ENCODE data around the gene CEP295NL.
"Not testable (repeated sequence)": the region's sequence is repeated elsewhere in the genome, so short reads cannot be mapped to it uniquely, and the experiment has no call there.

CEP295NL gene

GRCh38 chr17:78917451-78918275 lies 14.7 kb upstream of the CEP295NL start:
- TF ChIP-seq, protein P1, sequence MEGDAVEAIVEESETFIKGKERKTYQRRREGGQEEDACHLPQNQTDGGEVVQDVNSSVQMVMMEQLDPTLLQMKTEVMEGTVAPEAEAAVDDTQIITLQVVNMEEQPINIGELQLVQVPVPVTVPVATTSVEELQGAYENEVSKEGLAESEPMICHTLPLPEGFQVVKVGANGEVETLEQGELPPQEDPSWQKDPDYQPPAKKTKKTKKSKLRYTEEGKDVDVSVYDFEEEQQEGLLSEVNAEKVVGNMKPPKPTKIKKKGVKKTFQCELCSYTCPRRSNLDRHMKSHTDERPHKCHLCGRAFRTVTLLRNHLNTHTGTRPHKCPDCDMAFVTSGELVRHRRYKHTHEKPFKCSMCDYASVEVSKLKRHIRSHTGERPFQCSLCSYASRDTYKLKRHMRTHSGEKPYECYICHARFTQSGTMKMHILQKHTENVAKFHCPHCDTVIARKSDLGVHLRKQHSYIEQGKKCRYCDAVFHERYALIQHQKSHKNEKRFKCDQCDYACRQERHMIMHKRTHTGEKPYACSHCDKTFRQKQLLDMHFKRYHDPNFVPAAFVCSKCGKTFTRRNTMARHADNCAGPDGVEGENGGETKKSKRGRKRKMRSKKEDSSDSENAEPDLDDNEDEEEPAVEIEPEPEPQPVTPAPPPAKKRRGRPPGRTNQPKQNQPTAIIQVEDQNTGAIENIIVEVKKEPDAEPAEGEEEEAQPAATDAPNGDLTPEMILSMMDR (IDR thresholded peaks at IDR 0.05; ENCODE audit: borderline replicate concordance, control extremely low read depth, extremely low read depth, insufficient read depth, missing control alignments) = no peak
- in situ Hi-C loops (cut with MboI; ENCODE audit: low sequenced_read_pairs, unreplicated experiment) = no loop called here
- no peak for DNase-seq (ENCODE audit: low spot score)

- TF ChIP-seq, protein P1 (IDR thresholded peaks at IDR 0.05; ENCODE audit: borderline replicate concordance, control extremely low read depth, extremely low read depth, insufficient read depth, missing control alignments) = no peak
- no peak for DNase-seq (ENCODE audit: low spot score)
- in situ Hi-C loops (cut with MboI; ENCODE audit: low sequenced_read_pairs, unreplicated experiment) = no loop called here
Measured at GRCh38 chr17:78915872-78916632, 13.1 kb upstream of the CEP295NL start.

DNA sequence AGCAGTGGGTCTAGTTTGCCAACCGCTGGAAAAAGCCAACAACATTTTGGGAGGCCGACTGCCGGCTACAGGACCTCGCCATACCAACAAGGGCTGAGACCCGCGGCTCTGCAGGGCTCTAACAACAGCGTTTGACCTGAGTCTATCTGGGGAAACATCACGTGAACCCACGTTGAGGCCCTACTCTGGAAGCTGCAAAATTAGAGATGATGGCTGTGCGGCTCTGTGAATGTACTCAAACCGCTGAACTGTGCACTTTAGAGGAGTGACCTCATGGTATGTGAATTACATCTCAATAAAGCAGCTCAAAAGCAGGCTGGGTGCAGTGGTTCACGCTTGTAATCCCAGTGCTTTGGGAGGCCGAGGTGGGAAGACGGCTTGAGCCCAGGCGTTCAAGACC lies 10.1 kb upstream of the CEP295NL start:
- no peak for DNase-seq (ENCODE audit: low spot score)
- TF ChIP-seq, protein P1 (IDR thresholded peaks at IDR 0.05; ENCODE audit: borderline replicate concordance, control extremely low read depth, extremely low read depth, insufficient read depth, missing control alignments) = no peak
- in situ Hi-C loops (cut with MboI; ENCODE audit: low sequenced_read_pairs, unreplicated experiment) = no loop called here

- TF ChIP-seq, protein P1 (IDR thresholded peaks at IDR 0.05; ENCODE audit: borderline replicate concordance, control extremely low read depth, extremely low read depth, insufficient read depth, missing control alignments) = no peak
- DNase-seq (ENCODE audit: low spot score) = no peak
Measured at GRCh38 chr17:78912082-78912481, 9.1 kb upstream of the CEP295NL start.

DNA sequence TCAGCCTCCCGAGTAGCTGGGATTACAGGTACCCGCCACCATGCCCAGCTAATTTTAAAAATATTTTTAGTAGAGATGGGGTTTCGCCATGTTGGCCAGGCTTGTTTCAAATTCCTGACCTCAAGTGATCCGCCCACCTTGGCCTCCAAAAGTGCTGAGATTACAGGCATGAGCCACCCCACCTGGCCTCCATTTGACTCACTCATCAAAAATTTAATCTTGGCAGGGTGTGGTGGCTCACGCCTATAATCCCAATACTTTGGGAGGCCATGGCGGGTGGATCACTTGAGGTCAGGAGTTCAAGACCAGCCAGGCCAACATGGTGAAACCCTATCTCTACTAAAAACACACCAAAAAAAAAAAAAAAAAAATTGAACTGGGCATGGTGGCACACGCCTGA lies 8.5 kb upstream of the CEP295NL start:
- DNase-seq (ENCODE audit: low spot score); in situ Hi-C loops (cut with MboI; ENCODE audit: low sequenced_read_pairs, unreplicated experiment): not testable (repeated sequence)

More at GRCh38 chr17:78912082-78912481, 9.1 kb upstream of the CEP295NL start:
- in situ Hi-C loops (cut with MboI; ENCODE audit: low sequenced_read_pairs, unreplicated experiment) = no loop called here

- in situ Hi-C loops (cut with MboI; ENCODE audit: low sequenced_read_pairs, unreplicated experiment) = no loop called here
- DNase-seq (ENCODE audit: low spot score) = no peak
- TF ChIP-seq, protein P1 (IDR thresholded peaks at IDR 0.05; ENCODE audit: borderline replicate concordance, control extremely low read depth, extremely low read depth, insufficient read depth, missing control alignments) = no peak
Measured at GRCh38 chr17:78910497-78911284, 7.7 kb upstream of the CEP295NL start.
